Measurements from ENCODE around the gene RBM6.
"Not testable (repeated sequence)": the region's sequence is repeated elsewhere in the genome, so short reads cannot be mapped to it uniquely, and the experiment has no call there.

Gene RBM6

GRCh38 chr3:49908373-49909199 lies 31.4 kb upstream of the RBM6 start:
- H3K9ac ChIP-seq (ENCODE audit: low read depth, low read length): no peak overlapping the region
- H3K4me1 ChIP-seq (ENCODE audit: insufficient read depth, low read length): peaks cover 16% of the 10 kb centered on the region
- H3K9me3 ChIP-seq (ENCODE audit: control insufficient read depth, insufficient read depth, low read length): no peaks in the 10 kb centered on the region
- no peaks in the 10 kb centered on the region for H3K36me3 ChIP-seq (ENCODE audit: insufficient read depth, low read length)

- Histone ChIP-seq H3K36me3 (ENCODE audit: insufficient read depth, low read length) (no peaks in the 10 kb centered on the region), H3K4me1 (ENCODE audit: insufficient read depth, low read length) (peaks cover 13% of the 10 kb centered on the region), H3K9me3 (ENCODE audit: control insufficient read depth, insufficient read depth, low read length) (no peaks in the 10 kb centered on the region), H3K9ac (ENCODE audit: low read depth, low read length) (peak overlapping the region; percentile 31; the same call in 1 of the 2 replicates)
Observed at GRCh38 chr3:49910409-49911123, 29.4 kb upstream of the RBM6 start.

- peaks cover 7% of the 10 kb centered on the region for H3K4me1 ChIP-seq (ENCODE audit: insufficient read depth, low read length)
- H3K9ac ChIP-seq (ENCODE audit: low read depth, low read length): peak overlapping the region; percentile 31; the same call in 1 of the 2 replicates
- no peaks in the 10 kb centered on the region for H3K36me3 ChIP-seq (ENCODE audit: insufficient read depth, low read length)
- no peaks in the 10 kb centered on the region for H3K9me3 ChIP-seq (ENCODE audit: control insufficient read depth, insufficient read depth, low read length)
Observed at GRCh38 chr3:49911124-49911420, 28.9 kb upstream of the RBM6 start.

- Histone ChIP-seq H3K9me3 (ENCODE audit: control insufficient read depth, insufficient read depth, low read length) (no peaks in the 10 kb centered on the region), H3K4me1 (ENCODE audit: insufficient read depth, low read length) (peaks cover 6% of the 10 kb centered on the region; the same call in 1 of the 2 replicates), H3K9ac (ENCODE audit: low read depth, low read length) (no peak overlapping the region), H3K36me3 (ENCODE audit: insufficient read depth, low read length) (no peaks in the 10 kb centered on the region)
Observed at GRCh38 chr3:49911611-49912010, 28.3 kb upstream of the RBM6 start.

GRCh38 chr3:49912881-49913281 lies 27.1 kb upstream of the RBM6 start:
- Histone ChIP-seq H3K9ac (ENCODE audit: low read depth, low read length) (no peak overlapping the region), H3K9me3 (ENCODE audit: control insufficient read depth, insufficient read depth, low read length) (no peaks in the 10 kb centered on the region), H3K36me3 (ENCODE audit: insufficient read depth, low read length) (no peaks in the 10 kb centered on the region), H3K4me1 (ENCODE audit: insufficient read depth, low read length) (peaks cover 6% of the 10 kb centered on the region; the same call in 1 of the 2 replicates)

GRCh38 chr3:49914906-49915305 lies 25.0 kb upstream of the RBM6 start:
- peaks cover 1% of the 10 kb centered on the region; the same call in 1 of the 2 replicates for H3K4me1 ChIP-seq (ENCODE audit: insufficient read depth, low read length)
- H3K9ac ChIP-seq (ENCODE audit: low read depth, low read length): no peak overlapping the region
- no peaks in the 10 kb centered on the region for H3K36me3 ChIP-seq (ENCODE audit: insufficient read depth, low read length)
- no peaks in the 10 kb centered on the region for H3K9me3 ChIP-seq (ENCODE audit: control insufficient read depth, insufficient read depth, low read length)

GRCh38 chr3:49916686-49917085 lies 23.3 kb upstream of the RBM6 start:
- no peaks in the 10 kb centered on the region for H3K4me1 ChIP-seq (ENCODE audit: insufficient read depth, low read length)
- H3K36me3 ChIP-seq (ENCODE audit: insufficient read depth, low read length): no peaks in the 10 kb centered on the region
- no peaks in the 10 kb centered on the region for H3K9me3 ChIP-seq (ENCODE audit: control insufficient read depth, insufficient read depth, low read length)
- no peak overlapping the region for H3K9ac ChIP-seq (ENCODE audit: low read depth, low read length)

GRCh38 chr3:49917806-49918590 lies 22.0 kb upstream of the RBM6 start:
- not testable (repeated sequence) for H3K4me1 ChIP-seq (ENCODE audit: insufficient read depth, low read length); H3K36me3 ChIP-seq (ENCODE audit: insufficient read depth, low read length); H3K9me3 ChIP-seq (ENCODE audit: control insufficient read depth, insufficient read depth, low read length); H3K9ac ChIP-seq (ENCODE audit: low read depth, low read length)

- Histone ChIP-seq H3K9ac (ENCODE audit: low read depth, low read length) (no peak overlapping the region), H3K36me3 (ENCODE audit: insufficient read depth, low read length) (no peaks in the 10 kb centered on the region), H3K9me3 (ENCODE audit: control insufficient read depth, insufficient read depth, low read length) (no peaks in the 10 kb centered on the region), H3K4me1 (ENCODE audit: insufficient read depth, low read length) (no peaks in the 10 kb centered on the region)
Observed at GRCh38 chr3:49924683-49925082, 15.3 kb upstream of the RBM6 start.

- Histone ChIP-seq H3K9me3 (ENCODE audit: control insufficient read depth, insufficient read depth, low read length) (no peaks in the 10 kb centered on the region), H3K4me1 (ENCODE audit: insufficient read depth, low read length) (no peaks in the 10 kb centered on the region), H3K36me3 (ENCODE audit: insufficient read depth, low read length) (no peaks in the 10 kb centered on the region), H3K9ac (ENCODE audit: low read depth, low read length) (no peak overlapping the region)
Observed at GRCh38 chr3:49925485-49925884, 14.5 kb upstream of the RBM6 start.

- peaks cover 3% of the 10 kb centered on the region; the same call in 1 of the 2 replicates for H3K4me1 ChIP-seq (ENCODE audit: insufficient read depth, low read length)
- no peaks in the 10 kb centered on the region for H3K9me3 ChIP-seq (ENCODE audit: control insufficient read depth, insufficient read depth, low read length)
- no peak overlapping the region for H3K9ac ChIP-seq (ENCODE audit: low read depth, low read length)
- H3K36me3 ChIP-seq (ENCODE audit: insufficient read depth, low read length): no peaks in the 10 kb centered on the region
Observed at GRCh38 chr3:49926117-49926728, 13.7 kb upstream of the RBM6 start.

GRCh38 chr3:49927798-49928197 lies 12.2 kb upstream of the RBM6 start:
- H3K4me1 ChIP-seq (ENCODE audit: insufficient read depth, low read length): peaks cover 5% of the 10 kb centered on the region; the same call in 1 of the 2 replicates
- H3K9ac ChIP-seq (ENCODE audit: low read depth, low read length): no peak overlapping the region
- no peaks in the 10 kb centered on the region for H3K36me3 ChIP-seq (ENCODE audit: insufficient read depth, low read length)
- H3K9me3 ChIP-seq (ENCODE audit: control insufficient read depth, insufficient read depth, low read length): no peaks in the 10 kb centered on the region

- H3K9me3 ChIP-seq (ENCODE audit: control insufficient read depth, insufficient read depth, low read length): no peaks in the 10 kb centered on the region
- peaks cover 5% of the 10 kb centered on the region; the same call in 1 of the 2 replicates for H3K4me1 ChIP-seq (ENCODE audit: insufficient read depth, low read length)
- H3K36me3 ChIP-seq (ENCODE audit: insufficient read depth, low read length): no peaks in the 10 kb centered on the region
- H3K9ac ChIP-seq (ENCODE audit: low read depth, low read length): no peak overlapping the region
Observed at GRCh38 chr3:49928481-49929017, 11.4 kb upstream of the RBM6 start.

All from ES-I3 (cell line).